Subcutaneous abdominal adipose tissue (tissue), 5 donors: ENCODE results near the gene CD2AP.
A peak's percentile ranks its signal among the peaks of the same experiment; 100 is the strongest.
"Not testable (repeated sequence)": the region's sequence is repeated elsewhere in the genome, so short reads cannot be mapped to it uniquely, and the experiment has no call there.

ENCODE experiments used
- H3K27ac ChIP-seq: one replicate; pipeline ENCODE4 v1.7.0; 2013; ENCODE audit warnings: low read depth, mild to moderate bottlenecking, inconsistent platforms, low read length, moderate library complexity
- H3K27me3 ChIP-seq, 5 donors: one replicate each; pipeline ENCODE4 v1.7.0; 2013; ENCODE audit warnings: low read length in 5 of 5, inconsistent platforms in 1 of 5; ENCODE audit not compliant: control insufficient read depth in 5 of 5, insufficient read depth in 4 of 5
- H3K36me3 ChIP-seq, 5 donors: one replicate each; pipeline ENCODE4 v1.7.0; 2013; ENCODE audit warnings: low read length in 5 of 5; ENCODE audit not compliant: control insufficient read depth in 5 of 5, insufficient read depth in 5 of 5
- H3K4me1 ChIP-seq, 5 donors: one replicate each; pipeline ENCODE4 v1.7.0; 2013; ENCODE audit warnings: low read length in 5 of 5, mild to moderate bottlenecking in 3 of 5, moderate library complexity in 1 of 5; ENCODE audit not compliant: control insufficient read depth in 5 of 5, insufficient read depth in 5 of 5
- H3K4me3 ChIP-seq, 5 donors: one replicate each; pipeline ENCODE4 v1.7.0; 2013; ENCODE audit warnings: low read length in 5 of 5, low read depth in 1 of 5
- H3K9ac ChIP-seq, 5 donors: one replicate each; pipeline ENCODE4 v1.7.0; 2013; ENCODE audit warnings: low read length in 5 of 5, mild to moderate bottlenecking in 4 of 5, moderate library complexity in 3 of 5
- H3K9me3 ChIP-seq, 5 donors: one replicate each; pipeline ENCODE4 v1.7.0; 2013; ENCODE audit warnings: low read length in 5 of 5; ENCODE audit not compliant: control insufficient read depth in 5 of 5
- donor health status: healthy.
- donor health status: healthy.
- donor health status: healthy.
- donor health status: healthy.
- donor health status: healthy.

Gene CD2AP

DNA sequence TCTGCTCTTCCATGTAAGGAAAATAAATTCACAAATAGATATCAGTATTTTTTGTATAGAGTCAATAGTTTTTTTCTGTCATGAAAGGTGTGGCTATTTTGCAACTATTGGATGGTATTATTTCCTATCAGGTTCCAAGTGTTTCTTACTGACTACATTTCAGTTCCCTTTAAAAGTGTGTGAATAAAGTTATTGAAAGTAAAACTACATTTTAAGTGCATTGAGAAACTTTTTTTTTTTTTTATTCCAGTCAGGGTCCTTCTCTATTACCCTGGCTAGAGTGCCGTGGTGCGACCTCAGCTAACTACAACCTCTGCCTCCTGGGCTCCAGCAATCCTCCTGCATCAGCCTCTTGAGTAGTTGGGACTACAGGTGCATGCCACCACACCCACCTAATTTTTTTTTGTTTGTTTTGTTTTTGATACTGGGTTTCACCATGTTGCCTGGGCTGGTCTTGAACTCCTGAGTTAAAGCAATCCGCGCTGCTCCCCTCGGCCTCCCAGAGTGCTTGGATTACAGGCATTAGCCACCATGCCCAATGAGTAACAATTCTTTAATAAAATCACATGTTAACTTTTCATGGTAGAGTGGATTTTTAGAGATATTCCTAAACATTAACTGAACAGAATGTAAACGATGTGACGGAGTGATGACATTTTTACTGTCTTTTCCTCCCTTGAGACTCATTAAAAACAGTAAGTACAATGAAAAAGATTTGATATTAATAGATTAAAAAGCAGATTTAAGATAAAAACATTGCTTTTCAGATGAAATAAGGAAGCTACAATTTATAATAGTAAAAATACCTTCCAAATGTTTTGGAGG lies 151.1 kb downstream of the CD2AP start:
- Histone ChIP-seq H3K9ac (no peak overlapping the region), H3K4me1 (peaks cover 0 to 28% (median 18%) of the 10 kb centered on the region in 5 donors), H3K27ac (no peak overlapping the region), H3K27me3 (no peaks in the 10 kb centered on the region), H3K36me3 (no peaks in the 10 kb centered on the region), H3K9me3 (no peaks in the 10 kb centered on the region), H3K4me3 (no peak overlapping the region)

GRCh38 chr6:47629954-47630353 lies 152.4 kb downstream of the CD2AP start:
- H3K9ac ChIP-seq: no peak overlapping the region
- no peaks in the 10 kb centered on the region for H3K36me3 ChIP-seq
- H3K27me3 ChIP-seq: no peaks in the 10 kb centered on the region
- H3K4me1 ChIP-seq: peaks cover 0 to 37% (median 18%) of the 10 kb centered on the region in 5 donors
- H3K27ac ChIP-seq: no peak overlapping the region
- H3K4me3 ChIP-seq: no peak overlapping the region
- H3K9me3 ChIP-seq: no peaks in the 10 kb centered on the region

DNA sequence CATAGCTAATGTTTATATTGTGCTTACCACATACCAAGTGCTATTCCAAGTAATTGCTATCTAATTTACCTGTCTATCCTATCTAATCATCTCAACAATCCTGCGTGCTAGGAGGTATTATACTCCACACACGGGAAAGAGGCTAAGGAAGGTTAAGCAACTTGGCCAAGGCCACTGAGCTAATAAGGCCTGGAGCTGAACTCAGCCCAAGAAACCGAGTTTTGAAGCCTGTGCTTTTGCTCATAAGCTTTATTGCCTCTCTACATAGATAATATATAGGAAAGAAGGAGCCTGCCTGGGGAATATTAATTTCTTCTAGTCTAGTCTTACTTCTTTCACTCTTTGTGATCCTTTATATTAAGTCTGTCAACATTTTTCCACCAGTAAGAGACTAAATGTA lies 153.0 kb downstream of the CD2AP start:
- H3K27me3 ChIP-seq: no peaks in the 10 kb centered on the region
- H3K4me1 ChIP-seq: peaks cover 0 to 41% (median 18%) of the 10 kb centered on the region in 5 donors
- no peaks in the 10 kb centered on the region for H3K9me3 ChIP-seq
- no peak overlapping the region for H3K9ac ChIP-seq
- H3K27ac ChIP-seq: no peak overlapping the region
- no peak overlapping the region for H3K4me3 ChIP-seq
- no peaks in the 10 kb centered on the region for H3K36me3 ChIP-seq

GRCh38 chr6:47631269-47631772 lies 153.7 kb downstream of the CD2AP start:
- H3K4me1 ChIP-seq: peaks cover 0 to 41% (median 18%) of the 10 kb centered on the region in 5 donors
- H3K27ac ChIP-seq: peak overlapping the region; percentile 32
- H3K9me3 ChIP-seq: no peaks in the 10 kb centered on the region
- H3K4me3 ChIP-seq: no peak overlapping the region
- H3K27me3 ChIP-seq: no peaks in the 10 kb centered on the region
- no peaks in the 10 kb centered on the region for H3K36me3 ChIP-seq
- H3K9ac ChIP-seq: no peak overlapping the region

DNA sequence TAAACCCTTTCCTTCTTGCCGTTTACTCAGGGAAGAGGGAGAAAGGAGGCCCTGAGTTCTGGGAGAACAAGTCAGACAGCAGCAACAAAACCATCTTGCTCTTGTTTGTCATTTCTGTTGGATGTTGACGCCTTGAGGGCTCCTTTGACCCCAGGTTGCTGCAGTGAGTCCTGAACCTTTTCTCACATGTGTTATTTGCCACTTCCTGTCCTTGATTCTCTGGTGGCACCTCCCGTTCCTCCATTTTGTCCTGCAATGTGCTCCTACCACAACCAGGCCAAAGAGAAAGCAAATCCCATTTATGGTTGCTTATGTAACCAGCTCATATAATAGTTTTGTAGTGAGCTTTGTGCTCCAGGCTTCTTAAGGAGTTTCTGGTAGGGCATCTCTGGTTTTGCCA lies 154.2 kb downstream of the CD2AP start:
- Histone ChIP-seq H3K9me3 (no peaks in the 10 kb centered on the region), H3K27me3 (no peaks in the 10 kb centered on the region), H3K36me3 (no peaks in the 10 kb centered on the region), H3K9ac (no peak overlapping the region), H3K4me3 (no peak overlapping the region), H3K4me1 (peaks cover 0 to 41% (median 14%) of the 10 kb centered on the region in 5 donors), H3K27ac (peak overlapping the region; percentile 32)

DNA sequence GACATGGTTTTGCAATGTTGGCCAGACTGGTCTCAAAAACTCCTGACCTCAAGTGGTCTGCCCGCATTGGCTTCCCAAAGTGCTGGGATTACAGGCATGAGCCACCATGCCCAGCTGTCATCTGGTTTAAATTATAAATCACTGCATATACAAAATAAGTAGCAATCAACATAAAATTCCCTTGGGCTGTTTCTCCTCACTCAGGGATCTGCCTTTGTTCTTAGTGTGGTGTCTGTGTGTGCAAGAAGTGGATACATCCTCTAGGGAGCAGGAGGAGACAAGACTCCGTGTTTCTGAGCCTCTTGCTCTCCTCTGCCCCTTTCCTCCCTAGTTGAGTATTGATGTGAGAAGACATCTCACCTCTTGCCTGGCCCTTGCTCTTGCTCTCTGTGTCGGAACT lies 155.6 kb downstream of the CD2AP start:
- H3K4me3 ChIP-seq: no peak overlapping the region
- no peaks in the 10 kb centered on the region for H3K9me3 ChIP-seq
- no peaks in the 10 kb centered on the region for H3K27me3 ChIP-seq
- H3K27ac ChIP-seq: no peak overlapping the region
- H3K36me3 ChIP-seq: no peaks in the 10 kb centered on the region
- peaks cover 0 to 35% (median 8%) of the 10 kb centered on the region in 5 donors for H3K4me1 ChIP-seq
- peak overlapping the region in 1 of 5 donors; percentile 31 for H3K9ac ChIP-seq

DNA sequence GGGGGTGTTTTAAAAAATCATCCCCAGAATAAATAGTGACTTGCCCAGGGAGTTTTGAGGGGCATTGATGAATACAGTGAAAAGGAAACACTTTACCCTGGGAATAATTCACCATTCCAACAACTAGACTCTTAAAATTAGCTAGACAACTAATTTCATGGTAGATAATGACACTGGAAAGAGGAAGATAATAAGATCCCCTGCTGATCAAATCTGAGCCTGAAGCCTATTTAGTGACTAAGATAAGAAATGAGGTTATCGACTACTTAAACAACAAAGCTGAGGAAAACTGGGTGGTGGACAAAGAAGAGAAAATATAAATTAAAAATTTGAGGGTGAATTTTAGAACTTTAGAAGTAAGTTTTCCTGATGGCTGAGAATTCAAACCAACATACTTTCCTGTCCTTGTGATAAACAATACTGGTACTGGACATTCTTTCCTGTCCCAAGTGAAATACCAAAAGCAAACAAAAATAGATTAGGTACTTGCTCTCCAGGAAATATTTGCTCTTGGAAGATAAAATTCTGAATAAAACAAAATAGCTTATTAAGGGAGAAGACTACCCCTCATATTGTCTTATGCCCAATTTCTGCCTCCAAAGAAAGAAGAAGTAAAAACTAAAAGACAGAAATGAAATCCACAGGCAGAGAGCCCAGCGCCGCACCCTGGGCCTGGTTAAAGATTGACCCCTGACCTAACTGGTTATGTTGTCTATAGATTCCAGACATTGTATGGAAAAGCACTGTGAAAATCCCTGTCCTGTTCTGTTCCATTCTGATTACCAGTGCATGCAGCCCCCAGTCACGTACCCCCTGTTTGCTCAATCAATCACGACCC lies 156.8 kb downstream of the CD2AP start:
- H3K27me3 ChIP-seq: no peaks in the 10 kb centered on the region
- peaks cover 0 to 35% (median 8%) of the 10 kb centered on the region in 5 donors for H3K4me1 ChIP-seq
- H3K36me3 ChIP-seq: no peaks in the 10 kb centered on the region
- H3K9me3 ChIP-seq: no peaks in the 10 kb centered on the region
- H3K9ac ChIP-seq: no peak overlapping the region
- peak overlapping the region; percentile 11 for H3K27ac ChIP-seq
- no peak overlapping the region for H3K4me3 ChIP-seq

- Histone ChIP-seq H3K4me1 (peaks cover 0 to 9% (median 7%) of the 10 kb centered on the region in 5 donors), H3K9me3 (no peaks in the 10 kb centered on the region), H3K36me3 (no peaks in the 10 kb centered on the region), H3K4me3 (no peak overlapping the region), H3K9ac (no peak overlapping the region), H3K27me3 (no peaks in the 10 kb centered on the region), H3K27ac (no peak overlapping the region)
Observed at GRCh38 chr6:47646689-47647088, 169.1 kb downstream of the CD2AP start.

- no peaks in the 10 kb centered on the region for H3K27me3 ChIP-seq
- no peaks in the 10 kb centered on the region for H3K36me3 ChIP-seq
- no peak overlapping the region for H3K27ac ChIP-seq
- H3K4me3 ChIP-seq: no peak overlapping the region
- peaks cover 0 to 12% (median 7%) of the 10 kb centered on the region in 5 donors for H3K4me1 ChIP-seq
- H3K9me3 ChIP-seq: no peaks in the 10 kb centered on the region
- H3K9ac ChIP-seq: no peak overlapping the region
Observed at GRCh38 chr6:47647188-47647587, 169.6 kb downstream of the CD2AP start.

DNA sequence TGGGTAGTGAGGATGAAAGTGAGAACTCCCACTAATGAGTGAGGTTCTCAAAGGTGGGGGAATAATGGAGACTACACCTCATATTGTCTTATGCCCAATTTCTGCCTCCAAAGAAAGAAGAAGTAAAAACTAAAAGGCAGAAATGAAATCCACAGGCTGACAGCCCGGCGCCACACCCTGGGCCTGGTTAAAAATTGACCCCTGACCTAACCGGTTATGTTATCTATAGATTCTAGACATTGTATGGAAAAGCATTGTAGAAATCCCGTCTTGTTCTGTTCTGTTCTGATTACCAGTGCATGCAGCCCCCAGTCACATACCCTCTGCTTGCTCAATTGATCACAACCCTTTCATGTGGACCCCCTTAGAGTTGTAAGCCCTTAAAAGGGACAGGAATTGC lies 170.0 kb downstream of the CD2AP start:
- H3K4me1 ChIP-seq: peaks cover 0 to 12% (median 7%) of the 10 kb centered on the region in 5 donors
- not testable (repeated sequence) for H3K27ac ChIP-seq, H3K9me3 ChIP-seq, H3K36me3 ChIP-seq, H3K4me3 ChIP-seq, H3K27me3 ChIP-seq, H3K9ac ChIP-seq
